Stimulated activated naive B cell treated with anti-CD40 and anti-IgM and Interleukin-4, amounts not matched to agents 10 μg/mL and 1 μg/mL and 100 μg/mL, for 72 hours (primary cell): ENCODE measurements around the gene ANKRD12.

Experiments
- ATAC-seq, 2 donors: fragments of 150-1000 bp; cut with Tn5 transposase; replicated peaks; 2 replicates each; pipeline ENCODE4 v1.10.0; 2021; ENCODE audit warnings: moderate library complexity in 1 of 2
- DNase-seq: peaks from one replicate; pipeline ENCODE4 v3.0.0; 2021
- H3K27ac Mint-ChIP-seq: one replicate; pipeline ENCODE4 v1.8.0; 2022; ENCODE audit warnings: mild to moderate bottlenecking, mixed read lengths
- H3K27me3 Mint-ChIP-seq, 2 donors: one replicate each; pipeline ENCODE4 v1.8.0; 2022; ENCODE audit warnings: mixed read lengths in 2 of 2
- H3K36me3 Mint-ChIP-seq, 2 donors: one replicate each; pipeline ENCODE4 v1.8.0; 2022; ENCODE audit warnings: mixed read lengths in 2 of 2, mild to moderate bottlenecking in 1 of 2
- H3K4me1 Mint-ChIP-seq, 2 donors: one replicate each; pipeline ENCODE4 v1.8.0; 2022; ENCODE audit warnings: mixed read lengths in 2 of 2, mild to moderate bottlenecking in 1 of 2
- H3K4me3 Mint-ChIP-seq, 2 donors: one replicate each; pipeline ENCODE4 v1.8.0; 2022; ENCODE audit warnings: mild to moderate bottlenecking in 2 of 2, mixed read lengths in 2 of 2, moderate library complexity in 1 of 2
- H3K9me3 Mint-ChIP-seq, 2 donors: one replicate each; pipeline ENCODE4 v1.8.0; 2022; ENCODE audit warnings: mixed read lengths in 2 of 2, mild to moderate bottlenecking in 1 of 2

Gene ANKRD12

DNA sequence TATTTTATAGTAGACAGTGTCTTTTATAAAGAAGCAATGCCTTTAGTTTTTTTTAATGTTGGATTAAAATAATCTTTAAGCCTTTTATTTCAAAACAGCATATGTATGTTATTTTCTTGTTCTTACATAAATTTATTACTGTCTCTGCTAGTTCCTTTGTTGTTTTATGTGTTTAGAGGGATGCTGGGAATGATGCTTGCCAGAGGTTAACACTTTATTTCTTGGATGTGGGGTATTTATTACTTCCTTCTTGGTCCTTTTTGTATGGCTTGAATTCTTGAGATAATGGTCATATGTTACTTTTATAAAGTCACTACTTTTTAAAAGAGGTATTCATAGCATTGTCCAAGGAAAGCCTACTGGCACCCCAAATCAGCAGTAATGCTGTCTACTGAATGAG is 63.1 kb downstream of the ANKRD12 start:
- H3K27ac Mint-ChIP-seq: no peak overlapping the region
- H3K27me3 Mint-ChIP-seq: no peaks in the 10 kb centered on the region
- no peak for ATAC-seq
- peaks cover 0 to 5% of the 10 kb centered on the region in 2 donors for H3K4me1 Mint-ChIP-seq
- H3K36me3 Mint-ChIP-seq: peaks cover 5 to 20% of the 10 kb centered on the region in 2 donors
- no peak overlapping the region for H3K4me3 Mint-ChIP-seq
- H3K9me3 Mint-ChIP-seq: no peaks in the 10 kb centered on the region
- DNase-seq: no peak

GRCh38 chr18:9201224-9201623 is 64.6 kb downstream of the ANKRD12 start:
- Mint-ChIP-seq H3K4me3 (no peak overlapping the region), H3K27ac (no peak overlapping the region), H3K9me3 (no peaks in the 10 kb centered on the region), H3K36me3 (peaks cover 0 to 8% of the 10 kb centered on the region in 2 donors), H3K4me1 (peaks cover 0 to under 1% of the 10 kb centered on the region in 2 donors), H3K27me3 (no peaks in the 10 kb centered on the region)
- ATAC-seq (no peak), DNase-seq (no peak)

GRCh38 chr18:9204659-9205058 is 68.1 kb downstream of the ANKRD12 start:
- H3K36me3 Mint-ChIP-seq: peaks cover 0 to 7% of the 10 kb centered on the region in 2 donors
- DNase-seq: no peak
- H3K27ac Mint-ChIP-seq: no peak overlapping the region
- no peaks in the 10 kb centered on the region for H3K4me1 Mint-ChIP-seq
- H3K4me3 Mint-ChIP-seq: no peak overlapping the region
- H3K9me3 Mint-ChIP-seq: no peaks in the 10 kb centered on the region
- no peaks in the 10 kb centered on the region for H3K27me3 Mint-ChIP-seq
- no peak for ATAC-seq

DNA sequence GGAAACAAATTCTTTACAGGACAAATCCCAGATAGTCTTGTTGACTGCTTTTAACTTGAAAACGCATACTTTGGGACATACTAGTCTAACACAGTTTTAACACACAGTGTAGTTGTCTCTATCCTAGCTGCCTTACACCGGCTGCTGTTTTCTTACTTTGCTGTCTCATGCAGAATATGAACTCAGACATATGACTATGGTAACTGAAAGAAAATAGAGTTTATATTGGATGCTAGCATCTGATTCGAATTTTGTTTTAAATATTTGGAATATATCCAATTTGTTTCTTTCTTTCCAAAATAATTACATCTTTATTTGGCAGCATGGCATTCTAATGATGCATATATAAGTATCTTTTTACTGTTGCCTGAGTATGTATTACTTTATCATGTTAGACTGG is 69.8 kb downstream of the ANKRD12 start:
- peaks cover 0 to under 1% of the 10 kb centered on the region in 2 donors for H3K4me1 Mint-ChIP-seq

DNA sequence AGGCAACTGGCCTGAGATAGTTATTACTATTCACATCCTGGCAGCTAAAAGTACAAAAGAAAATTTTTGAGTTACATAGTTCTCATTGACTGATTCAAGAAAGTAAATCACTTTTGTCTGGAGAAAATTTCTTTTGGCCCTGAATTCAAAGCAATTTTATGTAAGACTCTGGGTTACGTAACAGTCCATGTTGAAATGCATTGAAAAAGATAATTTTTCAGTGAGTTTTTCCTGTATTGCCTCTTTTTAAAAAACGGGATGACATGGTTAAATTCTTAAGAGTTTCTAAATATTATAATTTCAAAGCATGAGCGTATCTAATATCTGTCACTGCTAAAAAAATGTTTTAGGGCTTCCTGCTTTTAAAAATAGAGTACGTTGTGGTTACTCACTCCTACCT is 72.7 kb downstream of the ANKRD12 start:
- H3K9me3 Mint-ChIP-seq: no peaks in the 10 kb centered on the region
- H3K4me1 Mint-ChIP-seq: peaks cover 0 to 2% of the 10 kb centered on the region in 2 donors
- ATAC-seq: no peak
- no peak overlapping the region for H3K27ac Mint-ChIP-seq
- no peak for DNase-seq
- peaks cover 2 to 21% of the 10 kb centered on the region in 2 donors for H3K36me3 Mint-ChIP-seq
- H3K27me3 Mint-ChIP-seq: no peaks in the 10 kb centered on the region
- H3K4me3 Mint-ChIP-seq: no peak overlapping the region

More for the DNA sequence above, 69.8 kb downstream of the ANKRD12 start:
- no peak overlapping the region for H3K4me3 Mint-ChIP-seq
- no peaks in the 10 kb centered on the region for H3K9me3 Mint-ChIP-seq
- H3K36me3 Mint-ChIP-seq: peaks cover under 1 to 9% of the 10 kb centered on the region in 2 donors
- H3K27me3 Mint-ChIP-seq: no peaks in the 10 kb centered on the region
- no peak overlapping the region for H3K27ac Mint-ChIP-seq
- ATAC-seq (no peak), DNase-seq (no peak)

DNA sequence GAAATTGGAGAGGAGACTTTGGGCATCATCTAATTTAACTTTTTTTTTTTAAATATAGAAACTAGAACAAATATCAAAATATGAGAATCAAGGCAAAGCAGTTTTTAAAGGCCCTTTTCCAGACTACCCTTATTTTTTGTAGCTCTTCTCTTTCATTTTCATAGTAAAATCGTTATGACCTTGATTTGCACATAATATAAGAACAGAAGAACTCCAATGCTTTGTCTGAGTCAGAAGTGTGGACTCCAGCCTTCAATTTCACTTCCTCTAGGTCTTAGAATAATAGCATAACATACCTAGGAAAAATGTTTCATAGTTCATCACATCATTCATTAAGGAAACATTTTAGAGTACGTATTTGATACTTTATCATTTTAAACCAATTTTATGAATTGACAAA is 74.4 kb downstream of the ANKRD12 start:
- Mint-ChIP-seq H3K27me3 (no peaks in the 10 kb centered on the region), H3K27ac (no peak overlapping the region), H3K4me1 (peaks cover 0 to 2% of the 10 kb centered on the region in 2 donors), H3K36me3 (peaks cover 15 to 32% of the 10 kb centered on the region in 2 donors), H3K9me3 (no peaks in the 10 kb centered on the region), H3K4me3 (no peak overlapping the region)
- DNase-seq (no peak), ATAC-seq (peak; percentile 45 to 58)

DNA sequence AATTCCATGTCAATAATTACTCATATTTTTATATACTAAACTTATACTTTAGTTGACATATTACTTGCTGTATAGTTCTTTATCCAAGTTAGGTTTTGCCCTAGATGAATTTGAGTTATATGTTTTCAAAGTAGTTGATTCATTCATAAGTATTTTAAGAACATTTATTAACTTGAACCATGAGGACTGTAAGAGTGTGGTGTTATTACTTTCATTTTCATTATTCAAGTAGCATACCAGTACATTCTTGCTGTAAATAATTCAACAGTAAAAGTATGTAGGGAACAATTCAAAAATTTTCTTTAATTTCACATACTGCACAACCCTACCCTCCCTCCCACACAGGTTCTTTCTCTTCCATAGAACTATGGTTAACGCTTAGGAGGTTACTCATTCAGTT is 75.4 kb downstream of the ANKRD12 start:
- Mint-ChIP-seq H3K4me1 (peaks cover 0 to 2% of the 10 kb centered on the region in 2 donors), H3K9me3 (no peaks in the 10 kb centered on the region), H3K36me3 (peaks cover 17 to 32% of the 10 kb centered on the region in 2 donors), H3K27ac (no peak overlapping the region), H3K27me3 (no peaks in the 10 kb centered on the region), H3K4me3 (no peak overlapping the region)
- DNase-seq (no peak), ATAC-seq (no peak)

DNA sequence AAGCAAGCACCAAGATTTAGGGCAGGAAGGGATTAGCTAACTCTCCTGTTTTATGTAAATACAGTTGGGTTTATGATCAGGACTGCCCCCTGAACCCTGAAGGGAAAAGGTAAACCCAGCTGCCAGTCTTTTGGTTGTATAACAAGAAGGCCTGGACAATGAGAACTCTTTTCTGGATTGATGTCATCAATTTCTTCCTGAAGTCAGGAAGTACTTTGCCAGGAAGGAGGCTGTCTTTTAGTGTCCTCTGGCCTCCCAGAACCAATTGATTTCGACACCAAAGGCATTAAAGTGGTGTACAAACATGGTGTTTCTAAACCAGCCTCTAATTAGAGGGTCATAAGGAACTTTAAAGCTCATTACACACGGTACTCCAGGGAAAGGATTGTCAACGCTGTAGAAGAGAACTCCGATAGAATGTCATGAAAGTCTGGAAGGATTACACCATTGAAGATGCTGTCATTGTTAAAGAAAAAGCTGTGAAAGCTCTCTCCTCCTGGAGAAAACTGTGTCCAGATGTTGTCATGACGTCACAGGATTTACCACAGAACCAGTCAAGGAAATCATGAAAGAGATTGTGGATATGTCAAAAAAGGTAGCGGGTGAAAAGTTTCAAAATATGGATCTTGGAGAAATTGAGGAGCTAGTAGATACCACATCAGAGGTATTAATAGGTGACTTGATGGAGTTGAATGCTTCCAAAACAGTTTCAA is 78.8 kb downstream of the ANKRD12 start:
- H3K9me3 Mint-ChIP-seq: no peaks in the 10 kb centered on the region
- H3K27ac Mint-ChIP-seq: no peak overlapping the region
- no peak for DNase-seq
- H3K4me3 Mint-ChIP-seq: no peak overlapping the region
- ATAC-seq: no peak
- peaks cover 28 to 42% of the 10 kb centered on the region in 2 donors for H3K36me3 Mint-ChIP-seq
- H3K4me1 Mint-ChIP-seq: peaks cover 2 to 7% of the 10 kb centered on the region in 2 donors
- H3K27me3 Mint-ChIP-seq: no peaks in the 10 kb centered on the region

DNA sequence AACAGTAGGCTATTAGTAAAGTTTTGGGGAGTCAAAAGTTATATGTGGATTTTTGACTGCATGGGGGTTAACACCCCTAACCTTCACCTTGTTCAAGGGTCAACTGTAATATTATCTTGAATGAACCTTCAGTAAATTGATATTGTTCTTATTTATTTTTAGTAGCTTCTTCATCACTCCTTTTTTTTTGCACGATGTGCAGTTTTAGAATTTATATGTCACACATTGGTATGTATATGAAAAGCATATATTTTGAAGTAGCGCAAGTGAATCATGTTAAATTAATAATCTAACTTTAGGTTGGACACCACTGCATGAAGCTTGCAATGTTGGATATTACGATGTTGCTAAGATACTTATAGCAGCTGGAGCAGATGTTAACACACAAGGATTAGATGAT is 79.9 kb downstream of the ANKRD12 start:
- Mint-ChIP-seq H3K27me3 (no peaks in the 10 kb centered on the region), H3K4me3 (no peak overlapping the region), H3K9me3 (no peaks in the 10 kb centered on the region), H3K27ac (no peak overlapping the region), H3K4me1 (peaks cover 4 to 8% of the 10 kb centered on the region in 2 donors), H3K36me3 (peaks cover 37 to 48% of the 10 kb centered on the region in 2 donors)
- DNase-seq (no peak), ATAC-seq (no peak)

- Mint-ChIP-seq H3K4me1 (peaks cover 6 to 8% of the 10 kb centered on the region in 2 donors), H3K36me3 (peaks cover 39 to 52% of the 10 kb centered on the region in 2 donors), H3K27ac (no peak overlapping the region), H3K27me3 (no peaks in the 10 kb centered on the region), H3K9me3 (no peaks in the 10 kb centered on the region), H3K4me3 (no peak overlapping the region)
- DNase-seq (no peak), ATAC-seq (no peak)
Measured at GRCh38 chr18:9217743-9218451, 81.3 kb downstream of the ANKRD12 start.

- H3K4me1 Mint-ChIP-seq: peaks cover 6 to 14% of the 10 kb centered on the region in 2 donors
- H3K9me3 Mint-ChIP-seq: no peaks in the 10 kb centered on the region
- H3K36me3 Mint-ChIP-seq: peaks cover 32 to 48% of the 10 kb centered on the region in 2 donors
- no peak overlapping the region for H3K4me3 Mint-ChIP-seq
- no peaks in the 10 kb centered on the region for H3K27me3 Mint-ChIP-seq
- no peak overlapping the region for H3K27ac Mint-ChIP-seq
- ATAC-seq (no peak), DNase-seq (no peak)
Measured at GRCh38 chr18:9221040-9221439, 84.5 kb downstream of the ANKRD12 start.

GRCh38 chr18:9221661-9222060 is 85.1 kb downstream of the ANKRD12 start:
- H3K27ac Mint-ChIP-seq: no peak overlapping the region
- DNase-seq: no peak
- no peak for ATAC-seq
- H3K36me3 Mint-ChIP-seq: peaks cover 31 to 54% of the 10 kb centered on the region in 2 donors
- H3K27me3 Mint-ChIP-seq: no peaks in the 10 kb centered on the region
- H3K9me3 Mint-ChIP-seq: no peaks in the 10 kb centered on the region
- no peak overlapping the region for H3K4me3 Mint-ChIP-seq
- peaks cover 6 to 14% of the 10 kb centered on the region in 2 donors for H3K4me1 Mint-ChIP-seq

GRCh38 chr18:9223356-9223755 is 86.8 kb downstream of the ANKRD12 start:
- no peaks in the 10 kb centered on the region for H3K27me3 Mint-ChIP-seq
- no peak overlapping the region for H3K27ac Mint-ChIP-seq
- peaks cover 9 to 22% of the 10 kb centered on the region in 2 donors for H3K4me1 Mint-ChIP-seq
- DNase-seq: no peak
- H3K36me3 Mint-ChIP-seq: peaks cover 34 to 61% of the 10 kb centered on the region in 2 donors
- no peaks in the 10 kb centered on the region for H3K9me3 Mint-ChIP-seq
- ATAC-seq: no peak
- no peak overlapping the region for H3K4me3 Mint-ChIP-seq

GRCh38 chr18:9226463-9226862 is 89.9 kb downstream of the ANKRD12 start:
- no peak for DNase-seq
- Mint-ChIP-seq H3K4me3 (no peak overlapping the region), H3K27me3 (no peaks in the 10 kb centered on the region), H3K4me1 (peaks cover 18 to 33% of the 10 kb centered on the region in 2 donors), H3K27ac (peak overlapping the region; percentile 34), H3K9me3 (peaks cover 4 to 11% of the 10 kb centered on the region in 2 donors), H3K36me3 (peaks cover 46 to 70% of the 10 kb centered on the region in 2 donors)
- no peak for ATAC-seq
